Neuronal stem cell (in vitro differentiated cells): ENCODE results near the gene ZBTB42.

Experiments
- DNase-seq: peaks from one replicate; pipeline ENCODE4 v3.0.0-alpha.2; 2013; ENCODE audit warnings: low spot score
- H2AFZ ChIP-seq: one replicate; pipeline ENCODE4 v1.6.1; 2013; ENCODE audit warnings: mild to moderate bottlenecking, low read length, inconsistent platforms
- H2AK5ac ChIP-seq: 2 replicates; pipeline ENCODE4 v1.6.1; 2013; ENCODE audit warnings: low read depth, mild to moderate bottlenecking, inconsistent platforms, low read length, moderate library complexity, mixed read lengths
- H2BK120ac ChIP-seq: 2 replicates; pipeline ENCODE4 v1.6.1; 2013; ENCODE audit warnings: low read depth, mild to moderate bottlenecking, inconsistent platforms, low read length, moderate library complexity, mixed read lengths
- H2BK12ac ChIP-seq: one replicate; pipeline ENCODE4 v1.6.1; 2013; ENCODE audit warnings: low read length, inconsistent platforms
- H2BK15ac ChIP-seq: 2 replicates; pipeline ENCODE4 v1.6.1; 2013; ENCODE audit warnings: mild to moderate bottlenecking, low read length, inconsistent platforms, mixed read lengths
- H2BK5ac ChIP-seq: one replicate; pipeline ENCODE4 v1.6.1; 2013; ENCODE audit warnings: inconsistent platforms, mild to moderate bottlenecking, low read length, moderate library complexity
- H3K14ac ChIP-seq: one replicate; pipeline ENCODE4 v1.6.1; 2013; ENCODE audit warnings: low read length, inconsistent platforms
- H3K18ac ChIP-seq: 2 replicates; pipeline ENCODE4 v1.6.1; 2013; ENCODE audit warnings: low read length, inconsistent platforms
- H3K23ac ChIP-seq: 2 replicates; pipeline ENCODE4 v1.6.1; 2013; ENCODE audit warnings: low read depth, mild to moderate bottlenecking, mixed read lengths, low read length, inconsistent platforms; ENCODE audit not compliant: poor library complexity
- H3K27ac ChIP-seq: replicated peaks from 3 replicates; pipeline ENCODE4 v1.5.1; 2013; ENCODE audit warnings: low read length, inconsistent platforms
- H3K27me3 ChIP-seq, 3 experiments: 2 replicates each; pipeline ENCODE4 v1.6.1; 2013; ENCODE audit warnings: low read length in 3 of 3, mild to moderate bottlenecking in 2 of 3, inconsistent platforms in 1 of 3, low read depth in 1 of 3, mixed read lengths in 1 of 3, moderate library complexity in 1 of 3; ENCODE audit not compliant: control insufficient read depth in 3 of 3, insufficient read depth in 3 of 3
- H3K36me3 ChIP-seq, 2 donors: replicated peaks in 1 of 2; 2 replicates each; pipeline ENCODE4 v1.6.1; 2013; ENCODE audit warnings: low read length in 2 of 2; ENCODE audit not compliant: control insufficient read depth in 2 of 2, insufficient read depth in 2 of 2
- H3K4ac ChIP-seq: 2 replicates; pipeline ENCODE4 v1.6.1; 2013; ENCODE audit warnings: inconsistent platforms, mild to moderate bottlenecking, low read length, moderate library complexity
- H3K4me1 ChIP-seq, 2 donors: 1 replicate in 1 of 2; 2 replicates in 1 of 2; pipeline ENCODE4 v1.6.1; 2013; ENCODE audit warnings: low read length in 2 of 2, low read depth in 1 of 2; ENCODE audit not compliant: control insufficient read depth in 2 of 2, insufficient read depth in 1 of 2
- H3K4me2 ChIP-seq: one replicate; pipeline ENCODE4 v1.6.1; 2013; ENCODE audit warnings: mild to moderate bottlenecking, low read length, inconsistent platforms; ENCODE audit not compliant: insufficient read depth, poor library complexity, severe bottlenecking
- H3K4me3 ChIP-seq, 2 donors: 2 replicates each; pipeline ENCODE4 v1.5.1; 2013; ENCODE audit warnings: low read length in 2 of 2, mild to moderate bottlenecking in 2 of 2, inconsistent platforms in 1 of 2, moderate library complexity in 1 of 2
- H3K79me1 ChIP-seq: one replicate; pipeline ENCODE4 v1.6.1; 2013; ENCODE audit warnings: low read depth, mild to moderate bottlenecking, inconsistent platforms, low read length, moderate library complexity
- H3K9ac ChIP-seq: one replicate; pipeline ENCODE4 v1.6.1; 2013; ENCODE audit warnings: mild to moderate bottlenecking, low read depth, low read length, inconsistent platforms; ENCODE audit not compliant: poor library complexity
- H3K9me3 ChIP-seq, 2 donors: replicated peaks in 1 of 2; 2 replicates each; pipeline versions ENCODE3 to v1.6.1; 2013; ENCODE audit warnings: low read length in 2 of 2, mild to moderate bottlenecking in 2 of 2, inconsistent platforms in 1 of 2, low read depth in 1 of 2, mixed read lengths in 1 of 2, moderate library complexity in 1 of 2; ENCODE audit not compliant: control insufficient read depth in 2 of 2, insufficient read depth in 1 of 2
- H4K8ac ChIP-seq: one replicate; pipeline ENCODE4 v1.6.1; 2013; ENCODE audit warnings: low read depth, mild to moderate bottlenecking, inconsistent platforms, low read length, moderate library complexity
- H4K91ac ChIP-seq: one replicate; pipeline ENCODE4 v1.6.1; 2013; ENCODE audit warnings: low read length, low read depth, mild to moderate bottlenecking, inconsistent platforms; ENCODE audit not compliant: poor library complexity
- WGBS, 2 donors: extraction: QIAGEN DNeasy Blood & Tissue Kit; methylation state at CpG; one replicate each; pipeline ENCODE4 v1.1.7; 2013; ENCODE audit warnings: missing lambda C conversion rate in 2 of 2, mixed read lengths in 1 of 2; ENCODE audit not compliant: insufficient read length in 2 of 2, insufficient replicate concordance in 1 of 2; ENCODE audit errors: extremely low coverage in 2 of 2; 5-methylcytosine and 5-hydroxymethylcytosine counted together

Gene ZBTB42

GRCh38 chr14:104843006-104843405, 42.1 kb downstream of the ZBTB42 start:
- Histone ChIP-seq H3K27ac (no peak overlapping the region), H4K8ac (no peak overlapping the region), H3K4me3 (peak overlapping the region; percentile 43 to 73), H3K9ac (no peak overlapping the region), H3K14ac (no peak overlapping the region), H3K9me3 (peaks cover 0 to 2% of the 10 kb centered on the region in 2 donors), H3K27me3 (peaks cover 0 to 62% (median 8%) of the 10 kb centered on the region in 3 experiments), H3K4ac (no peak overlapping the region), H3K4me2 (peak overlapping the region; percentile 82), H2BK15ac (no peak overlapping the region), H2AK5ac (peak overlapping the region; percentile 60), H3K23ac (no peak overlapping the region), H4K91ac (no peak overlapping the region), H3K36me3 (no peaks in the 10 kb centered on the region), H3K4me1 (peaks cover 12 to 15% of the 10 kb centered on the region in 2 donors), H3K79me1 (no peaks in the 10 kb centered on the region), H2BK5ac (peak overlapping the region; percentile 69), H2AFZ (peak overlapping the region; percentile 93), H2BK12ac (no peak overlapping the region), H2BK120ac (peak overlapping the region; percentile 88), H3K18ac (peak overlapping the region; percentile 96)
- WGBS, 2 donors = no CpG with 5 or more reads among the region's 13 CpGs
- DNase-seq = no peak

DNA sequence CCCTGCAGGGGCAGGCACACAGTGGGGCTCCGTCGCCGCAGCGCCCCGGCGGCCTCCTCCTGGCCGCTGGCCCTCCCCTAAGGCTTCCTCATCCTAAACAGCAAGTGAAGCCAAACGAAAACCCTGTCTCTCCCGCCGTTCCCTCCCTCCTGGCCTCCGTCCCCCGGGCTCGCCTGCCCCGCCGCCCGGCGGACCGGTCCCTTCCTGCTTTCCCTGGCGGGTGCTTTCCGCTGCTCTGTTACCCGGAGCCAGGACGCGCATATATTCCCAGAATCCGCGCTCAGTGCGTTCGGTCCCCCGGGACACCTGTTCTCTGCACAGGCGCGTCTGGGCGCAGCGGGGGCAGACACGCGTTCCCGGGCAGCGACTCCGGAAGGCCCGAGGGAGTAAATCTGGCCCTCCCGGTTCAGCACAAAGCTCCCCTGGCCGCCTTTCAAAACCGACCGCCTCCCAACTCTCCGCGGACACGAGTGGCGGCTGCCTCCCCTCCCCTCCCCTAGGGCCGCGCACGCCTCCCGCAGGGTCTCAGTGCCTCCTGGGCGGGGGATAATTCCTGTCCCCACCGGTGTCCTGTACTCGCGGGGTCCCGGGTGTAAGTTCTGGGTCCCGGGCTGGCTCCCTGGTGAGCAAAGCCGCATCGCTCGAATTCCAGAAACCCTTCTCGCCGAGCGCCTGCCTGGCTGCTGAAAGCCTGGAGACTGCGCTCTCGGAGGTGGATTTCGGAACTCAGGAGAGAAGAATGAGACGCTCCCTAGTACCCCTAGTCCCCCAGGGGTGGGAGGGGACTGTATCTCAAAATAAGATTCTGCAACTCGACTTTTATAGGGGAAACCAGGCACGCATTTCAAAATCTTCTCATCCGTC, 42.8 kb downstream of the ZBTB42 start:
- peak overlapping the region; percentile 43 to 73 for H3K4me3 ChIP-seq
- H3K4me1 ChIP-seq = peaks cover 12 to 15% of the 10 kb centered on the region in 2 donors
- H3K9ac ChIP-seq = peak overlapping the region; percentile 75
- no CpG with 5 or more reads among the region's 69 CpGs for WGBS, 2 donors
- peaks cover 0 to 63% (median 8%) of the 10 kb centered on the region in 3 experiments for H3K27me3 ChIP-seq
- DNase-seq = peak; percentile 59
- peak overlapping the region; percentile 87 for H3K23ac ChIP-seq
- H3K79me1 ChIP-seq = no peaks in the 10 kb centered on the region
- H4K8ac ChIP-seq = no peak overlapping the region
- H2AFZ ChIP-seq = peak overlapping the region; percentile 93
- peak overlapping the region; percentile 96 for H3K18ac ChIP-seq
- peak overlapping the region; percentile 24 for H2BK120ac ChIP-seq
- H3K27ac ChIP-seq = no peak overlapping the region
- H2BK12ac ChIP-seq = peak overlapping the region; percentile 76
- H2AK5ac ChIP-seq = peak overlapping the region; percentile 60
- H2BK5ac ChIP-seq = peak overlapping the region; percentile 69
- peak overlapping the region; percentile 82 for H3K4me2 ChIP-seq
- H3K36me3 ChIP-seq = no peaks in the 10 kb centered on the region
- peak overlapping the region; percentile 49 for H3K14ac ChIP-seq
- H2BK15ac ChIP-seq = peak overlapping the region; percentile 98
- H3K9me3 ChIP-seq = peaks cover 0 to 2% of the 10 kb centered on the region in 2 donors
- no peak overlapping the region for H3K4ac ChIP-seq
- H4K91ac ChIP-seq = no peak overlapping the region

GRCh38 chr14:104844306-104845032, 43.6 kb downstream of the ZBTB42 start:
- no peak overlapping the region for H2BK5ac ChIP-seq
- peak overlapping the region; percentile 54 for H3K4ac ChIP-seq
- peak overlapping the region; percentile 75 for H3K9ac ChIP-seq
- no CpG with 5 or more reads among the region's 27 CpGs for WGBS, 2 donors
- H4K91ac ChIP-seq = no peak overlapping the region
- H3K36me3 ChIP-seq = no peaks in the 10 kb centered on the region
- peak overlapping the region; percentile 56 for H3K23ac ChIP-seq
- no peak overlapping the region for H4K8ac ChIP-seq
- H2BK12ac ChIP-seq = peak overlapping the region; percentile 76
- H3K14ac ChIP-seq = peak overlapping the region; percentile 49
- peak overlapping the region; percentile 11 for H2BK15ac ChIP-seq
- H3K79me1 ChIP-seq = no peaks in the 10 kb centered on the region
- peaks cover 0 to 65% (median 8%) of the 10 kb centered on the region in 3 experiments for H3K27me3 ChIP-seq
- H3K4me3 ChIP-seq = peak overlapping the region in 1 of 2 donors; percentile 43
- DNase-seq = no peak
- H3K4me2 ChIP-seq = peak overlapping the region; percentile 82
- H2BK120ac ChIP-seq = no peak overlapping the region
- H3K9me3 ChIP-seq = peaks cover 0 to 2% of the 10 kb centered on the region in 2 donors
- H3K27ac ChIP-seq = no peak overlapping the region
- peak overlapping the region; percentile 41 for H2AK5ac ChIP-seq
- H3K4me1 ChIP-seq = peaks cover 12 to 15% of the 10 kb centered on the region in 2 donors
- H3K18ac ChIP-seq = peak overlapping the region; percentile 89
- H2AFZ ChIP-seq = peak overlapping the region; percentile 93
